GM19099 (cell line): ENCODE measurements around the gene SLC47A1.

Experiments
- POLR2A ChIP-seq: IDR thresholded peaks from 3 replicates; pipeline ENCODE4 v1.6.1; 2011; ENCODE audit warnings: low read depth; ENCODE audit not compliant: insufficient read length; ENCODE audit errors: extremely low read depth

The SLC47A1 gene

DNA sequence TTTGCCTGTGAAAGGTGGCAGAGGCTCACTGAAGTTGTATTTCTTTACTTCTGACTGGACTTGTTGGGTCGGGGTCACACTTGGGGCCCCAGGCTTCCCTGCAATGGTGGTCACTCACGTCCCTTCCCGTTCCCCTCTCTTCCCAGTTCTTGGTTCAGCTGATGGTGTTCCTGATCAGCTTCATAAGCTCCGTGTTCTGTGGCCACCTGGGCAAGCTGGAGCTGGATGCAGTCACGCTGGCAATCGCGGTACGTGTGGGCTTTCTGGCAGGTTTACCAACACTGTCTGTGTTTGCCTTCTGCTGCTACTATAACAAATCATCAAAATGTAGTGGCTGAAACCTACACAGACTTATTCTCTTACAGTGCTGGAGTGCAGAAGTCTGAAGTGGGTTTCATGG is 8.6 kb downstream of the SLC47A1 start:
- TF ChIP-seq POLR2A = no peak

DNA sequence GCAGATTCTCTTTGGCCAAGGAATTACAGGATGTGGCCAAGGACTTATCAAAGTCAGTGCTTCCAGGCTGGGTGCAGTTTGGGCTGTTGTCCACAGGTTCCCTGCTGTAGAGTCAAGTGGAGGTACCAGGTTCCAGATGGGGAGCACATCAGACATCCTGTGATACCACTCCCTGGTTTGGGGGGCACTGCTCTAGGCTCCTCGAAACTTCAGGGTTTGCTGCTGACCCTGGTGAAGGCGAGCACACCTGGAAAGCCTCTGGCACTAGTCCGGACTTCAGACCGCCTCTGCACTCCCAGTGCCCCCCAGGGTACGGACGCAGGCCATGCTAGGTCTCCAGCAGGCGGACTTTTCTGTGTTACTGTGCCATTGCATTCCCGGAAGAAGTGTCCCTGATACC is 10.7 kb downstream of the SLC47A1 start:
- TF ChIP-seq POLR2A = no peak

DNA sequence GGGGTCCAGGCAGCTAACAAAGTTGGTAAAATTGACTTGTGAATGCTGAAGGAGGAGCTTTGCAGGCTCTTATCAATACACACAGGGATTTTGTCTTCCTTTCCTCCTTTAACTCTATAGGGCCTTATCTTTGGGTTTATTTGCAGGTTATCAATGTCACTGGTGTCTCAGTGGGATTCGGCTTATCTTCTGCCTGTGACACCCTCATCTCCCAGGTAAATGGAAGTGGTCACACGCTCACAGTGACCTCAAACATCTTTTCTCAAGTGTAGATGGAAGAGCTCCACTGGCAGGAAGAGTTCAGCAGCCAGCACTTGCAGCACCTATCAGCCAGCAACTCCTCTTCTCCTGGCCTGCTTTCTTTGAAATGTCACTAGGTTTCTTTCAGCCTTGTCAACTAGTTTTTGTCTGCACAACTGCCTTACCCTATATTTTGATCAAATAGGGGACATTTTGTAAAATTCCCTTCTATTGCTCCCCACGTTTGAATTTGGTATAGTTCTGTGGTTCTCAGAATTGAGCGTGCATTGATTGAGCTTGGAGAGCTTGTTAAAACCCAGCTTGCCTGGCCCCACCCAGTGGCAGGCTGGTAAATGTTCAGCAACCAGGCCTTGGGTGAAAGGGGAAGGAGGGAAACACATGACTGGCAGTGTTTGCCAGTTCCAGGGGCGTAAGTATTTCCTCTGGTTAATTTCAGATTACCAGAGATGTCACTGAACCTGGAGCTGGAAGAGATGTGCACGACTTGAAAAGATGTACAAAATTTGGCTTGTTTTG is 12.8 kb downstream of the SLC47A1 start:
- no peak for TF ChIP-seq POLR2A

GRCh38 chr17:19549746-19550623 is 16.3 kb downstream of the SLC47A1 start:
- no peak for TF ChIP-seq POLR2A

DNA sequence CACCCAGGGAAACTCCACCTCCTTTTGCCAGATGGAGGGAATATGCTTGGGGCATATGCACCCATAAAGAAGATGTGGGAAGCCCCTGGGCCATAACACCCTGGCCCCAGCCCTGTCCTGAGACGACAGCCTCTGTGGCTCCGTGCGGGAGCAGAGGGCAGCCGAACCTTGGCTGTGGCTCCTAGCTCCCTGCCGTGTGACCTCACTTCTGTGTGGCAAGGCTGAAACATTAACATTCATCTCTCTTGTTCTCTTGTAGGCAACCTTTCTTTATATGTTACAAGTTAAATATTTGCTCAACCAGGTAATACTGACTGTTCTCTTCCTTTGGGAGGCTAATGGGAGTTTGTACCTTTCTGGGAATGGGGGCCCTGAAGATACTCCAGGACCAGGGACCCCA is 17.5 kb downstream of the SLC47A1 start:
- TF ChIP-seq POLR2A = no peak

DNA sequence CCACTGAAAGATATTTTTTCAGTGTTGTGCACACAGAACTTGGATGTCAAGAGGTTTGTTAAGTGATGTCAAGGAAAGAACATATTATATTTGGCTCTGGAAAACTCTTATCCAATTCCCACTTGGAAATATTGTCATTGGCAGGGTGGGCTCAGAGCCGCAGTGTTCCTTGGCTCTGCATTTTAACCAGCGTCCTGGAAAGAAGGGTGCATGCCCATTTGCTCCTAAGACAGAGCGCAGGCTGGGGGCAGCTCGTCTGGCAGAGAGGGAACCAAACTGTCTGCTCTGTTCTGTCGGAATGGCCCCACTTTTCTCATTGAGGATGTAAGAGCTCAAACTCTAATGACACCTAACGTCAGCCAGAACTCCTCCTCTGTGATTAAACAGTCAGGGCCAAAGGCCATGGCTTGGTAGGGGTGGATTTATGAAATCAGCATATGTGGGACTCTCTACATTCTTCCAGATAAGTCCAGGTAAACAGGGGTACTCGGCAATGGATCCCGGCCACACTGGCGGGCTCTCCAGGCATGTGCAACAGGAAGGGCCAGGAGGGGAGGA is 18.0 kb downstream of the SLC47A1 start:
- no peak for TF ChIP-seq POLR2A

GRCh38 chr17:19553036-19553435 is 19.4 kb downstream of the SLC47A1 start:
- no peak for TF ChIP-seq POLR2A

DNA sequence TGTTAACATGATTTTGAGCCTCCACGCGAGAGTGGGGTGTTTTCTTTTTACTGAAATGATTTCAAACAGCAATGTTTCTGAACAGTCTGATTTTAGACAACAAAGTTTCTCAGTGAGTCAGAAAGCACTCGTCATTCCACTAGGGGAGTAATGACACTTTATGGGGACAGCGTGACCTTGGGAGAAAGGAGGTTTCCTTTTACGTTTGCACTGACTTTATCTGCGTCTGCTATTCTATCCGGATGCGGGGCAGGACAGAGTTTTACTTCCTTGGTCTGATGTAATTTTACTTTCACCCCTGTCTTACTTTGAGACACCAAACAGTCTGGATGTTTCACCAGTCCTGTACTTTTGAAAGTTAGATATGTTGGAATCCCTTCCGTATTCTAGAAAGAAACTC is 20.7 kb downstream of the SLC47A1 start:
- no peak for TF ChIP-seq POLR2A

- TF ChIP-seq POLR2A = no peak
Observed at GRCh38 chr17:19555746-19556145, 22.1 kb downstream of the SLC47A1 start.

DNA sequence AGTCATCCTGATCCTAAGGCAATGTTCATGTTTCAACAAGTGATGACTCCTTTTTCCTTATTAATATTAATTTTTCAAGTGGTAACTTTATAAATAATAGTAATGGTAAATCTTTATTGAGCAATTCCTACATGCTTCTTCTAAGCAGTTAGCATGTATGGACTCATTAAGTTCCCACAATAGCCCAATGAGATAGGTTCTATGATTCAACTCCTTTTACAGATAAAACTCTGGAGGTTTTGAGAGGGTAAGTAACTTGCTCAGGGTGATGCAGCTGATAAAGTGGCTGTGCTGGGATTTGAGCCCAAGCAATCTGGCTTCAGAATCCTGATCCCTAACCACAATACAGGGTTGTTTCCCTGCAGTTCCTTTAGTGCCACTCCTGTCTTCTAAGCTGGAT is 25.3 kb downstream of the SLC47A1 start:
- no peak for TF ChIP-seq POLR2A

GRCh38 chr17:19561697-19562318 is 28.2 kb downstream of the SLC47A1 start:
- no peak for TF ChIP-seq POLR2A

DNA sequence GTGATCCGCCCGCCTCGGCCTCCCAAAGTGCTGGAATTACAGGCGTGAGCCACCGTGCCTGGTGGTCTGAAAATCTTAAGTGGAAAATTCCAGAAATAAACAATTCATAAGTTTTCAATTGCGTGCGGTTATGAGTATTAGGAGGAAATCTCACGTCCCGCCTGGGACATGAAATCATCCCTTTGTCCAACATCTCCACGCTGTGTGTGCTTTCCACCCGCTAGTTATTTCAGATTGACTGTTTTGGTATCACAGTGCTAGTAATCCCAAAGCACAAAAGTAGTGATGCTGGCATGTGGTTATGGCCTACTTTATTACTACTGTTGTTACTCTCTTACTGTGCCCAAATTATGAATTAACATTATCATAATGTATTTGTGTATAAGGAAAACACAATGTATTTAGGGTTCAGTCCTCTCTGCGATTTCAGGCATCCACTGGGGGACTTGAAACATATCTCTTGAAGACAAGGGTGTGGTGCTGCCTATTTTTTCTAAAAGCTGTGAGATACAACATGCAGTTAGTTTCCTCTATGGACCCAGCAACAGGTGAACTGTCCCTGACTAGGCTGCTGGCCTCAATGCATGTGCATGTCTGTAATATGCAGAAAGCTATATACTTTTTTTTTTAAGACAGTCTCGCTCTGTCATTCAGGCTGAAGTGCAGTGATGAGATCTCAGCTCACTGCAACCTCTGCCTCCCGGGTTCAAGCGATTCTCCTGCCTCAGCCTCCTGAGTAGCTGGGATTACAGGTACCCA is 32.3 kb downstream of the SLC47A1 start:
- no peak for TF ChIP-seq POLR2A

GRCh38 chr17:19567216-19568015 is 33.8 kb downstream of the SLC47A1 start:
- no peak for TF ChIP-seq POLR2A

GRCh38 chr17:19568016-19568350 is 34.3 kb downstream of the SLC47A1 start:
- TF ChIP-seq POLR2A = no peak
